CD4-positive, alpha-beta T cell (primary cell): Measurements from ENCODE around the gene APOLD1. TPM values are rescaled to one million over a fixed set of nuclear protein-coding genes. Genes with fewer than 3 reads are reported as not detected.
"Not testable (repeated sequence)": the region's sequence is repeated elsewhere in the genome, so short reads cannot be mapped to it uniquely, and the experiment has no call there.

ENCODE experiments used
- ATAC-seq: fragments of 200-7000 bp; cut with Tn5 transposase; one replicate; pipeline ENCODE4 v1.10.0; 2022; ENCODE audit warnings: mild to moderate bottlenecking; ENCODE audit not compliant: poor library complexity
- CTCF ChIA-PET: fragments of 350-600 bp; sonication (Branson Sonifier 250); formaldehyde crosslinking; loops from one replicate; lab custom pipeline; 2021; ENCODE audit warnings: antibody characterized with exemption, inconsistent platforms; lab: Charles Lee
- POLR2A ChIA-PET: fragments of 350-600 bp; sonication (Branson Sonifier 250); formaldehyde crosslinking; loops from one replicate; lab custom pipeline; 2021; ENCODE audit warnings: antibody characterized with exemption, inconsistent platforms; lab: Charles Lee
- DNase-seq, 14 experiments: peaks; one replicate each; pipeline ENCODE4 v3.0.0-alpha.2; 2013 to 2020; ENCODE audit warnings: mixed read lengths in 2 of 14
- H3K27ac ChIP-seq, 2 donors: one replicate each; pipeline versions ENCODE4 v1.5.1 to v1.7.0; 2013; ENCODE audit warnings: low read length in 2 of 2, low read depth in 1 of 2, mild to moderate bottlenecking in 1 of 2
- H3K27me3 ChIP-seq, 2 experiments: 1 replicate in 1 of 2; 2 replicates in 1 of 2; pipeline versions ENCODE4 v1.6.1 to v1.7.0; 2013; ENCODE audit warnings: low read length in 2 of 2, control low read depth in 1 of 2, mild to moderate bottlenecking in 1 of 2, moderate library complexity in 1 of 2; ENCODE audit not compliant: insufficient read depth in 2 of 2, control insufficient read depth in 1 of 2
- H3K36me3 ChIP-seq: one replicate; pipeline ENCODE4 v1.6.1; 2013; ENCODE audit warnings: low read length, control low read depth; ENCODE audit not compliant: insufficient read depth
- H3K4me1 ChIP-seq: one replicate; pipeline ENCODE4 v1.6.1; 2013; ENCODE audit warnings: low read length, control low read depth; ENCODE audit not compliant: insufficient read depth
- H3K4me3 ChIP-seq: one replicate; pipeline ENCODE4 v1.5.1; 2013; ENCODE audit warnings: mild to moderate bottlenecking, low read length, moderate library complexity
- H3K9me3 ChIP-seq, 2 experiments: 1 replicate in 1 of 2; 2 replicates in 1 of 2; pipeline versions ENCODE4 v1.6.1 to v1.7.0; 2013; ENCODE audit warnings: low read length in 2 of 2, mild to moderate bottlenecking in 2 of 2, control low read depth in 1 of 2, moderate library complexity in 1 of 2; ENCODE audit not compliant: control insufficient read depth in 1 of 2, insufficient read depth in 1 of 2
- H3K27ac Mint-ChIP-seq: one replicate; pipeline ENCODE4 v1.8.0; 2020; ENCODE audit warnings: mixed read lengths
- H3K27me3 Mint-ChIP-seq: one replicate; pipeline ENCODE4 v1.8.0; 2021; ENCODE audit warnings: mixed read lengths
- H3K36me3 Mint-ChIP-seq: one replicate; pipeline ENCODE4 v1.8.0; 2021; ENCODE audit warnings: low read depth, mixed read lengths
- H3K4me1 Mint-ChIP-seq: one replicate; pipeline ENCODE4 v1.8.0; 2021; ENCODE audit warnings: low read depth, mixed read lengths
- H3K4me3 Mint-ChIP-seq: one replicate; pipeline ENCODE4 v1.8.0; 2020; ENCODE audit warnings: mild to moderate bottlenecking, mixed read lengths
- H3K9me3 Mint-ChIP-seq: one replicate; pipeline ENCODE4 v1.8.0; 2020; ENCODE audit warnings: mixed read lengths
- intact Hi-C, 2 experiments: fragments of 100-400 bp; cut with DNase I in 1 of 2; cut with micrococcal nuclease in 1 of 2; formaldehyde crosslinking; loops; one replicate each; pipeline versions ENCODE4 v1.15.1 to v1.9.0; 2023 to 2025; cut with DNase I, micrococcal nuclease
- total RNA-seq, 174 experiments: library from RNA in 2 of 174; stranded (reverse) in 2 of 174; gene quantifications; one replicate each; pipeline ENCODE4 v1.2.3 and lab custom pipeline; 2021 to 2026
- TF ChIP-seq, protein P1 (sequence below): fragments of 200-600 bp; IDR thresholded peaks from one replicate; pipeline ENCODE4 v1.8.0; 2022; ENCODE audit warnings: antibody characterized with exemption, mild to moderate bottlenecking

The APOLD1 gene
- total RNA-seq, 2 experiments from 2014 or later, result 1.8 to 3.4 TPM

- POLR2A ChIA-PET, result interaction anchor here (0.6 to 1.5 kb wide), 6 partner anchors 8 to 799 kb away, joined by 3 to 6 read pairs (median 4); partner anchors contain the start of gene GPRC5A
- no peak overlapping the region for H3K4me3 Mint-ChIP-seq
Observed at GRCh38 chr12:12837813-12838153, 52.3 kb downstream of the APOLD1 start.

DNA sequence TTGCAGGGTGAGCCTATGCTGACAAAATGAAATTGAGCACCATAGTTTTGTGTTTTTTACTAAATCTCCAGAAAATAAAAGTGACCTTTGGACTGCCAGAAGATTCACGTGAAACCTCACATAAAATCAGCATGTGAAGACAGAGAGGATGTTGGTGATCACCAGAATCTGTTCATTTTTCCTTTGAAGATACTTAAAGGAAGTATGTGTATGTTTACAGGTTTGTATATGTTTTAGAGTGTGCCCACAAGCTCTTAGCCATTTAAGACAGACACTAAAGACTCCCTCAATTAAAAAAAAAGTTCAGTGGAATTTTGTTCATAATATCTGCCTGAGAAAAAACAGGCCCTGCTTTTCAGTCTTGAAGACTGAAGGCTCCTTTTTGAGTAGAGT, 53.5 kb downstream of the APOLD1 start:
- ATAC-seq (peak; percentile 79), DNase-seq (peak in 2 of 14 experiments; percentile 17 to 38)
- H3K27ac Mint-ChIP-seq, result peak overlapping the region; percentile 92
- H3K27me3 Mint-ChIP-seq, result no peaks in the 10 kb centered on the region
- ChIA-PET POLR2A (interaction anchor here (0.7 to 1.0 kb wide), 3 partner anchors 8 to 116 kb away, joined by 3 to 6 read pairs (median 3); no protein-coding TSS in a partner anchor), CTCF (no interaction called here)
- H3K9me3 Mint-ChIP-seq, result no peaks in the 10 kb centered on the region
- Histone ChIP-seq H3K27me3 (no peaks in the 10 kb centered on the region), H3K36me3 (no peaks in the 10 kb centered on the region), H3K9me3 (no peaks in the 10 kb centered on the region), H3K27ac (no peak overlapping the region), H3K4me3 (no peak overlapping the region), H3K4me1 (peaks cover 4% of the 10 kb centered on the region)
- peaks cover 34% of the 10 kb centered on the region for H3K4me1 Mint-ChIP-seq
- peaks cover 16% of the 10 kb centered on the region for H3K36me3 Mint-ChIP-seq
- TF ChIP-seq, protein P1, sequence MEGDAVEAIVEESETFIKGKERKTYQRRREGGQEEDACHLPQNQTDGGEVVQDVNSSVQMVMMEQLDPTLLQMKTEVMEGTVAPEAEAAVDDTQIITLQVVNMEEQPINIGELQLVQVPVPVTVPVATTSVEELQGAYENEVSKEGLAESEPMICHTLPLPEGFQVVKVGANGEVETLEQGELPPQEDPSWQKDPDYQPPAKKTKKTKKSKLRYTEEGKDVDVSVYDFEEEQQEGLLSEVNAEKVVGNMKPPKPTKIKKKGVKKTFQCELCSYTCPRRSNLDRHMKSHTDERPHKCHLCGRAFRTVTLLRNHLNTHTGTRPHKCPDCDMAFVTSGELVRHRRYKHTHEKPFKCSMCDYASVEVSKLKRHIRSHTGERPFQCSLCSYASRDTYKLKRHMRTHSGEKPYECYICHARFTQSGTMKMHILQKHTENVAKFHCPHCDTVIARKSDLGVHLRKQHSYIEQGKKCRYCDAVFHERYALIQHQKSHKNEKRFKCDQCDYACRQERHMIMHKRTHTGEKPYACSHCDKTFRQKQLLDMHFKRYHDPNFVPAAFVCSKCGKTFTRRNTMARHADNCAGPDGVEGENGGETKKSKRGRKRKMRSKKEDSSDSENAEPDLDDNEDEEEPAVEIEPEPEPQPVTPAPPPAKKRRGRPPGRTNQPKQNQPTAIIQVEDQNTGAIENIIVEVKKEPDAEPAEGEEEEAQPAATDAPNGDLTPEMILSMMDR, result no peak
- peak overlapping the region; percentile 64 for H3K4me3 Mint-ChIP-seq
- intact Hi-C loops, result loop anchor here (2.0 to 5.0 kb wide), 4 partner anchors 53 to 373 kb away; partner anchors contain the start of gene GPRC5A (in 1 of the 2)

More at GRCh38 chr12:12837813-12838153, 52.3 kb downstream of the APOLD1 start:
- peaks cover 34% of the 10 kb centered on the region for H3K4me1 Mint-ChIP-seq
- peak overlapping the region; percentile 92 for H3K27ac Mint-ChIP-seq
- TF ChIP-seq, protein P1, result no peak
- H3K27me3 Mint-ChIP-seq, result no peaks in the 10 kb centered on the region
- Histone ChIP-seq H3K4me3 (no peak overlapping the region), H3K9me3 (no peaks in the 10 kb centered on the region), H3K36me3 (peaks cover 9% of the 10 kb centered on the region), H3K4me1 (peaks cover 4% of the 10 kb centered on the region), H3K27me3 (no peaks in the 10 kb centered on the region), H3K27ac (no peak overlapping the region)
- CTCF ChIA-PET, result interaction anchor here (0.8 to 1.6 kb wide), 2 partner anchors 19 to 77 kb away, joined by 3 read pairs; no protein-coding TSS in a partner anchor
- H3K9me3 Mint-ChIP-seq, result no peaks in the 10 kb centered on the region
- ATAC-seq (no peak), DNase-seq (no peak)
- peaks cover 28% of the 10 kb centered on the region for H3K36me3 Mint-ChIP-seq
- intact Hi-C loops, result loop anchor here (1.0 to 5.0 kb wide), 8 partner anchors 53 to 375 kb away; partner anchors contain the start of gene GPRC5A (in 2 of the 2)

DNA sequence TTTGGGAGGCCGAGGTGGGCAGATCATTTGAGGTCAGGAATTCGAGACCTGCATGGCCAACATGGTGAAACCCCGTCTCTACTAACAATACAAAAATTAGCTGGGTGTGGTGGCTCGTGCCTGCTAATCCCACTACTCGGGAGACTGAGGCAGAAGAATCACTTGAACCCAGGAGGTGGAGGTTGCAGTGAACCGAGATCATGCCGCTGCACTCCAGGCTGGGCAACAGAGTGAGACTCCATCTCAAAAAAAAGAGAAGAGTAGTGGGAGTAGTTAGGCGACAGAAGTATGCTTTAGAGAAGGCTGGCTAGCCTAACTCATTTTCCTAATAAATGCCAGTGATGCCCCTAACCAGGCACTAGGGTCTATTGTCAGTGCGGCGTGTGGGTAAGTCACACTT, 54.0 kb downstream of the APOLD1 start:
- ATAC-seq, H3K36me3 ChIP-seq, H3K9me3 Mint-ChIP-seq, H3K27me3 ChIP-seq, DNase-seq, H3K27ac ChIP-seq, H3K4me3 ChIP-seq, H3K27me3 Mint-ChIP-seq, H3K9me3 ChIP-seq, H3K4me1 ChIP-seq, CTCF ChIA-PET: not testable (repeated sequence)
- intact Hi-C loops, result loop anchor here (2.0 to 5.0 kb wide), 4 partner anchors 53 to 373 kb away; partner anchors contain the start of gene GPRC5A (in 1 of the 2)
- H3K4me1 Mint-ChIP-seq, result peaks cover 34% of the 10 kb centered on the region
- peak overlapping the region; percentile 92 for H3K27ac Mint-ChIP-seq
- H3K4me3 Mint-ChIP-seq, result peak overlapping the region; percentile 64
- POLR2A ChIA-PET, result interaction anchor here (0.7 kb wide), 1 partner anchor 117 kb away, joined by 3 read pairs; no protein-coding TSS in a partner anchor
- peaks cover 14% of the 10 kb centered on the region for H3K36me3 Mint-ChIP-seq
